Daoy (cell line): ENCODE data around the gene PHOSPHO1. TPM values are rescaled to one million over a fixed set of nuclear protein-coding genes. Genes with fewer than 3 reads are reported as not detected.
"Not testable (repeated sequence)": the region's sequence is repeated elsewhere in the genome, so short reads cannot be mapped to it uniquely, and the experiment has no call there.

Experiments
- DNase-seq: peaks from one replicate; pipeline ENCODE4 v3.0.0-alpha.2; 2015; ENCODE audit warnings: low read depth
- total RNA-seq: library from RNA; depleted of rRNA; stranded (reverse); fragments of >200 nt; shearing (Covaris generic); gene quantifications from 2 replicates; pipeline ENCODE4 v1.2.3, GENCODE V29; 2014; rRNA removed

Gene PHOSPHO1, protein sequence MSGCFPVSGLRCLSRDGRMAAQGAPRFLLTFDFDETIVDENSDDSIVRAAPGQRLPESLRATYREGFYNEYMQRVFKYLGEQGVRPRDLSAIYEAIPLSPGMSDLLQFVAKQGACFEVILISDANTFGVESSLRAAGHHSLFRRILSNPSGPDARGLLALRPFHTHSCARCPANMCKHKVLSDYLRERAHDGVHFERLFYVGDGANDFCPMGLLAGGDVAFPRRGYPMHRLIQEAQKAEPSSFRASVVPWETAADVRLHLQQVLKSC
- 3.2 TPM in 1 of 2 replicates, not detected in the other for total RNA-seq

DNA sequence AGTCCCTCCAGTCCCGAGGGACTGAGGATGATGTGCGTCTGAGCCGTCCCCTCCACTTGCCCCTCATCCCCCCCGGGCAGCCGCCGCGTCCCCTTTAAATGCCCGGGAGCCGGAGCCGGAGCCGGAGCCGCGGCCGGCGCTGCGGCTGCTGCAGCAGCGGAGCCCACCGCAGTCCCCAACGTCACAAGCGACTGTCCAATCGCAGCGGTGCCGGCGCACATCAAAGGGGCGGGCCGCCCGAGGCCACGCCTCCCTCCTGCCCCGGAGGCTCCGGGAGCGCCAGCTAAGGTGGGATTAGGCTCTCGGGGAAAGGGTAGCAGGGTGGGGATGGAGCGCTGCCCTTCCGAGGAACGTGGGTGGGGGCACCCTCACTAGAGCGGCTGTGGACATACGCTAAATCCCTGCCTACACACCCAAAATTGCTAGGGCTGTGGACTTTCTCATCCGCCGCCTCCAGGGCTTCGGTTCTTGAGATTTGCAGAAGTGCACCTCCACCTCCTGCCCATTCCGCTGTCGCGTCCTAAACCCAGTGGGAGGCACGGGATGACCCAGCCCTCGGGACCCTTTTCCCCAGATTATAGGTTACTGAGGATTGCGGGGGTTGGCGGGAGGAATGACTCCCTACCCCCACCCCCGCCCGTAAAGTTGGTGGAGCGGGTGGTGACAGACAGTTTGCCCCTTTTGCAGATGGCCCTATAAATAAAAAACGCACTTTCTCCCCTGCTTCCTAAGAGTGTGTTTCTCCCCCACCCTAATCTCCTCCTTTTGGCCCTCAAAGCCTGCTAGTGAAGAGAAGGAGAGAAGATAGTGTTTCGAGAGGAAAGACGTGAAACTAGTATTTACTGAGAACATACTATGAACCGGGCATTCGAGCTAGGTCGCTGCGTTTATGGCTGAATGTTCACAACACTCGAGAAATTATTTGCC is at the start of gene PHOSPHO1:
PHOSPHO1 (minus strand) TSS at position 152 of the 927 bp plus-strand sequence. CDS start 4,096 bp downstream, outside the sequence.
- peak; percentile 89 for DNase-seq

DNA sequence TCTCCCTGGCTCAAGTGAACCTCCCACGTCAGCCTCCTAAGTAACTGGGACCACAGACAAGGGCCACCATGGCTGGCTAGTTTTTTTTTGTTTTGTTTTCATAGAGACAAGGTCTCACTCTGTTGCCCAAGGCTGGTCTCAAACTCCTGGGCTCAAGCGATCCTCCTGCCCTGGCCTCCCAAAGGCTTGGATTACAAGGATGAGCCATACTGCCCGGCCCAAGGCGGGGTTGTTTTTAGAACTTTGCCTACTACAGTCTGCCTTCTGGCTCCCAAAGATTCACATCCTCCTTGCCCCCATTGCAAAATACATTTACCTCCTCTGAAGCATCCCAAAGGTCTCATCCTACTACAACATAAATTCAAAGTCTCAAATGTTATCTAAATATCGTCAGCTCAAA is 49.5 kb upstream of the PHOSPHO1 start:
- DNase-seq, result no peak

DNA sequence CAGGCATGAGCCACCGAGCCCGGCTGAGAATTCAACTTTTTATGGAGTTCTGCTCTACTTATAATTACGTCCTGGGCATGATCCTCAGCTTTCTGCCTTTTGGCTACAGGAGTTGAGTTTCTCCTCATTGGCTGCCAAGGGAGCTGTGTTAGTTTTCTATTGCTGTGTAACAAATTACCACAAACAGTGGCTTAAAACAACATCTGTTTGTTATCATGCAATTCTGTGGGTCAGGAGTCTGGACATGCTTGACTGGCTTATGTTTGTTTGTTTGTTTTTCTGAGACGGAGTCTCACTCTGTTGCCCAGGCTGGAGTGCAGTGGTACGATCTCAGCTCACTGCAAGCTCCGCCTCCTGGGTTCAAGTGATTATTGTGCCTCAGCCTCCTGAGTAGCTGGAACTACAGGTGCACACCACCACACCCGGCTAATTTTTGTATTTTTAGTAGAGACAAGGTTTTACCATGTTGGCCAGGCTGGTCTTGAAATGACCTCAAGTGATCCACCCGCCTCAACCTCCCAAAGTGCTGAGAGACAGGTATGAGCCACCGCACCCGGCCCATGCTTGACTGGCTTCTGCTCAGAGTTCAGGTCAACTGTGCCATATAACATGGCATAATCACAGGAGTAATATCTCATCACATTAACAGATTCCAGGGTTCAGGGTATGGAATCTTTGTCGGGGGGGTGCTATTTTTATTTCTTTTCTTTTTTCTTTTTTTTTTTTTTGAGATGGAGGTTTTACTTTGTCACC is 48.9 kb upstream of the PHOSPHO1 start:
- not testable (repeated sequence) for DNase-seq

DNA sequence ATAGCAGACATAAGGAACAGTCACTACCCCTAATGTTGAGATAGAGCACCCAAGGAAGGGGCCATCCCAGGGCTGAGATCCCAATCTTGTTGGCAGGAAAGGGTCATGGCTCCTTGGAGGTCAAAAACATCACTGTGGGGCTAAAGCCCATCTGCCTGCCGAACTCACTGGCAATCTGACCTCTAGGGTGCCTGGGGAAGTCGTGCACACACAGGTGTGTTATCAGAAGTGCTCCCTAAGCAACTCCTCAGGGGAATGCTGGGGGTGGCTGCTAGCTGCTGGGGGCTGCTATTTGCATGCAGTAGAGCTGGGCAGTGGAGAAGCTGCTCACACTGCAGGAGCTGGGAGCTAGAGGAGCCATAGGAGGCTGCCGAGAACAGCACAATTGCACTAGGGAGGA is 47.5 kb upstream of the PHOSPHO1 start:
- DNase-seq, result no peak

DNA sequence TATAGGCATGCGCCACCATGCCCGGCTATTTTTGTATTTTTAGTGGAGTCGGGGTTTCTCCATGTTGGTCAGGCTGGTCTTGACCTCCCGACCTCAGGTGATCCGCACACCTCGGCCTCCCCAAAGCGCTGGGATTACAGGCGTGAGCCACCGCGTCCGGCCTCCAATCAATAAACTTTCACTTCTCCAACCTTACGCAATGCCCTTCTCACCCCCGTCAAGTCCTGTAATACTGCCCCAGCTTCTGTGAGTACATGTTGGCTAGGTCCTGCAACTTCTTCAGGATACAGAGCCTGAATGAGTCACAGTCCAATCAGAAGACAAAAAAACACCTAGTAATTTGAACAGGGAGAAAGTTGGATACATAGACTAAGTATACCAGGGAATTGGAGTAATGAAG is 47.1 kb upstream of the PHOSPHO1 start:
- DNase-seq, result no peak

DNA sequence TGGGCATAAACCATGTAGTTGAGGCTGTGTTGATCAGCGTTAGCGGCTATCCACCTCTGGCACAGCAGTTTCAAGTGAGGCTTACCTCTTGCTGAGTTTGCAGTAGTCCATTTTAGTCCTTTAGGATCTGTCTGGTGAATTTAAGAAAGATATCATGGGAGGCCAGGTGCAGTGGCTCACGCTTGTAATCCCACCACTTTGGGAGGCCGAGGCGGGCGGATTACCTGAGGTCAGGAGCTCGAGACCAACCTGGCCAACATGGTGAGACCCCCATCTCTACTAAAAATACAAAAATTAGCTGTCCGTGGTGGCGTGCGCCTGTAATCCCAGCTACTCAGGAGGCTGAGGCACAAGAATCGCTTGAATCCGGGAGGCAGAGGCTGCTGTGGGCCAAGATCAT is 45.4 kb upstream of the PHOSPHO1 start:
- not testable (repeated sequence) for DNase-seq

DNA sequence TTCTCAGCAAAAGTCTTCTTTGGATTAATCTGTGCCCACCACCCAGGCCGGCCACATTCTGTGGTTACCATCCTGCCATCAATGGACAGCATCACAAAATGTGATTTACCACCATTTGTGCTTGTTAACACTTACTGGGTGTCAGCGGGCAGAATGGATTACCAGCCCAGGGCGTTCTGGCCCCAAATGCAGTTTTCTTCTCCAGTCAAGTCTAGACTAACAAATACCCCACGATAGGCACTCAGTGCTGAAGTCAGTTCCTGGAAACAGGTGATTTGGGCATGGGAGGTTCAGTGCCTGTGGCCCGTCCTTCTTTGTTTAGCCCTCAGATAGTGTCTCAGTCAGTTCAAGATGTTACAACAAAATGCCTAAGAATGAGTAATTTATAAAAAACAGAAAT is 38.8 kb upstream of the PHOSPHO1 start:
- no peak for DNase-seq

DNA sequence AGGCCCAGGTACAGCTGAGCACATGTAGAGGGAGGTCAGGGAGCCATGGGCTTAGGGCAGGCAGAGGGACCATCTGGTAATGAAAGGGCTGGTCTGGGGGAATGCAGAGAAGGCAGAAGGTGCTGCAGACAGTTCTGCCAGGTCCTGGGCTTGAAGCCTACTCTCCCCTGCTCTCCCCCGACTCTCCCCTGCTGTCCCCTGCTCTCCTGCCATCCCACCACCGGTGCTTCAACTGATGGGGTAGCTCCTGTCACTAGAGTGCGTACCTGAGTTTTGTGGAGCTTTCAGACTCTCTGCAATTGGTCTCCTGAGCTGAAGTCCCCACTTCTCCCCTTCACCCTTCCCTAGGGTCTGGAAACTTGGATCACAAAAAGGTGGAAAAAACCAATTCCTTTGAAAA is 37.3 kb upstream of the PHOSPHO1 start:
- no peak for DNase-seq

DNA sequence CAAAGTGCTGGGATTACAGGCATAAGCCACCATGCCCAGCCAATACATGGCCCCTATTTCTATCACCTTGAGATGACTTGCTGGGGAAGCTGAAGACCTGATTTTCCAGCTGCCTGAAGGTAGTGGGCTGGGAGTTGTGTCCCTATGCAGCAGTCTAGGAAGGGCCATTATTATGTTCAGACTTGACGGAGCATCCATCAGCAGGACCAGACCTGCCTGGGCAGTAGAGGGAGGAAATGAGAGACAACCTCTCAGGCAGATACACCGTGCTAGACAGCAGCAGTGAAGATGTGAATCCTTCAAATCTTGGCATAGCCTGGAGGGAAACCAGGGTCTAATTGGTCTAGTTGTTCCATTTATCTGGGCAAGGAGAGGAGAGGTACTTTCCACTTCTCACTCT is 35.6 kb upstream of the PHOSPHO1 start:
- DNase-seq, result no peak

DNA sequence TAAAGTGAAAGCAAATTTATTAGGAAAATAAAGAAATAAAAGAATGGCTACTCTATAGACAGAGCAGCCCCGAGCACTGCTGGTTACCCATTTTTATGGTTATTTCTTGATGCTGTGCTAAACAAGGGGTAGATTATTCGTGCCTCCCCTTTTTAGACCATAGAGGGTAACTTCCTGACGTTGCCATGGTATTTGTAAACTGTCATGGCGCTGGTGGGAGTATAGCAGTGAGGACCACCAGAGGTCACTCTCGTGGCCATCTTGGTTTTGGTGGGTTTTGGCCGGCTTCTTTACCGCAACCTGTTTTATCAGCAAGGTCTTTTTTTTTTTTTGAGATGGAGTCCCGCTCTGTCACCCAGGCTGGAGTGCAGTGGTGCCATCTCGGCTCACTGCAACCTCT is 31.0 kb upstream of the PHOSPHO1 start:
- DNase-seq, result not testable (repeated sequence)

DNA sequence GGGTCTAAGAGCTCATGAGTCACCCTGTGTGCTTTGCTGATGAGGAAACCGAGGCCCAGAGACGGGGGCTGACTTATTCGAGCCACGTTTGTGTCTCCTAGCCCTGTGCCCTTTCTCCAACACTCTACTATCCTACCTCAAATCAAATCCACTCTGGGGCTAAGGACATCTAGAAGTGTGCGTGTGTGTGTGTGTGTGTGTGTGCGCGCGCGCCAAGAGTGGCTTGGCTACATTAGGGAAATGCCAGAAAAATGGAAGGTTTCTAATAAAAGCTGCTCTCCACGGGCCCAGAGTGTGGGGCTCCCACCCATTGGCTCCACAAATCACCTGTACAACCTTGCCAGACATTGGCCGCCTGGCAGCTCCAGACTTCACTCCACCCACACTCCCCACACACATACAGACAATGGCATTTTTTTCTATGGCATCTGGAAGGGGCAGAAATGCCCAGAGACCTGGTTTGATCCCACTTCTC is 30.3 kb upstream of the PHOSPHO1 start:
- DNase-seq, result no peak

DNA sequence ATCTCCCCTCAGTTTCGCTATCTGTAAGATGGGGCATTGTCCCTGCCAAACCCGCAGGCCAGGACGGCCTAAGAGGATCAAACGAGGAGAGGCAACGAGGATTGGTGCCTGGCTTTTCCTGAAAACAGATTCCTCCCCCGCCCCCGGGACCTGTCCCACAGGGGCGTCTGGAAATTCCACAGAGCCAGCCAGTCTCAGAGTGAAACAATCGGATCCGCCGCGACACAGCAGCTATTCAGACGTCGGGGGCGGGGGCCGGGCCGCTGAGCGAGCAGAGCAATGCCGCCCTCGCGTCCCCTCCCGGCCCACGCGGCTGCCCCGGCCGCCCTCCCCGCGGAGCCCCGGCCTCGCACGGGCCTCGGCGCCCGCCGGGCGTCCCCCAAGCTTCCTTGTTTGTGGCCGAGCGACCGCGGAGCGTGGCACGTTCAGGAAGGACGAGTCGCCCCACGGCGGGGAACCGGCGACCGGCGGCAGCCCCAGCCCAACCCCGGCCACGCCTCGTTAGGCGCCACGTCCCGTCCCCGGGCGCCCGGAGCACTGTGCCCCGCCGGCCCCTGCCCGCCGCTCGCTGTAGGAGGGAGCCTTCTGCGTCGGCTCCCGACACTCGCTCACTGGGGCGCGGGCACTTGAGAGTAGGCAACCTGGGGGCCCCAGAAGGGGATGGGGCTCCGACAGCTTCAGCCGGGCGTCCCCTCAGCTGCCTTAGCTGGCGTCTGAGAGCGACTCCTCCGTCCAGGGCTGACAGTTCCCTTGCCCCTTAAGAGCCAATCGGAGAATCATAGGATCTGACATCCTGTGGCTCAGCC is 29.6 kb upstream of the PHOSPHO1 start:
- DNase-seq, result peak; percentile 78

DNA sequence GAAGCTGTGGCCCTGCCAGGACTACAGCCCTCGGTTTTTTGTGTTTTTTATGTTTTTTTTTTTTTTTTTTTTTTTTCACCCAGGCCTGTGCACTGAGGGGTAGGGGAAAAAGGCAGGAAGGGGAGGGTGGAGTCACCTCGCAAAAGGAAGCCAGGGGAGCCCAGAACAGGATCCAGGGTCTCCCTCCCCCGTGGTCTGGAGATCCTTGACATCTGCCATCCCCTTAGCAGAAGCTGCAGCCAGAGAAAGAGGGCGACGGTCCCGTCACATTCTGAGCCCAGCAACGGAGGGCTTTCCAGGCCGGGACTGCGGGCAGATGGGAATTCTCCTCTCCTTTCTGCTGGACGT is 29.1 kb upstream of the PHOSPHO1 start:
- no peak for DNase-seq

DNA sequence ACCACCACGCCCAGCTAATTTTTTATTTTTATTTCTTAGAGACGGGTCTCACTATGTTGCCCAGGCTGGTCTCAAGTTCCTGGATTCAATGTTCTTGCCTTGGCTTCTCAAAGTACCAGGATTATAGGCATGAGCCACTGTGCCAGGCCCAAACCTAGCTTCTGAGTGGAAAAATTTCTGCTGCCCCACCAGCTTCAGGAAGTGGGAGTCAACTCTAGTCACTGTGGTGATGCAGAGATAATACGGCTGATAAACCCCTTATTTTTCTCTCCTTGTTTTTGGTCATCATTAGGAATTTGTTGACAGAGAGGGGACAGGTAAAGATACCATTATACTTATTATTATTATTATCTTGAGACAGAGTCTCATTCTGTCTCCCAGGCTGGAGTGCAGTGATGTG is 27.8 kb upstream of the PHOSPHO1 start:
- no peak for DNase-seq

DNA sequence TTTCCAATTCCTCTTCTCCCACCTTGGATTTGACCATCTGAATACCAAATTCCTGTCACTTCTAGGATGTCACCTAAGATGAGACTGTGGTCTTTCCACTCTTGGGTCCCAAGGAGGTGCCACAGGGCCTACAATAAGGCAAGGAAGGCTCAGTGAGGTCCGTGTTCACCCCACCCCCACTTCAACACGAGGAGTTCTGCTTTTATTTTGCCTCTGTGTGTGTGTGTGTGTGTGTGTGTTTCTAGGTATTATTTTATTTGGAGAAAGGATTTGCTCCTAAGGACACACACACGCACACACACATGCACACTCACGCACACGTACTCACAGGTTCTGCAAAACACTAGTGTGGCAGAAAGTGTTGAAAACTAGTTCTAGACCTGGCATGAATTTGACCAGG is 24.5 kb upstream of the PHOSPHO1 start:
- DNase-seq, result no peak

DNA sequence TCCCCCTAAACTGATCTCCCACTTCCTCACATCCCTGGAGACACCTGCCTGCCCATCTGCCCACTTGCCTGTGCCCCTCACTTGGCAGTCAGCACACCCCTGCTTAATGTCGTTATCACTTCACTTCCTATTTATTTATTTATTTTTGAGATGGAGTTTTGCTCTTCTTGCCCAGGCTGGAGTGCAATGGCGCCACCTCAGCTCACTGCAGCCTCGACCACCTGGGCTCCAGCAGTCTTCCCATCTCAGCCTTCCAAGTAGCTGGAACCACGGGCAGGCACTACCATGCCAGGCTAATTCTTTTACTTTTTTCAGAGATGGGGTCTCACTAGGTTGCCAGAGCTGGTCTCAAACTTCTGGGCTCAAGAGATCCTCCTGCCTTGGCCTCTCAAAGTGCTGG is 23.5 kb upstream of the PHOSPHO1 start:
- no peak for DNase-seq

DNA sequence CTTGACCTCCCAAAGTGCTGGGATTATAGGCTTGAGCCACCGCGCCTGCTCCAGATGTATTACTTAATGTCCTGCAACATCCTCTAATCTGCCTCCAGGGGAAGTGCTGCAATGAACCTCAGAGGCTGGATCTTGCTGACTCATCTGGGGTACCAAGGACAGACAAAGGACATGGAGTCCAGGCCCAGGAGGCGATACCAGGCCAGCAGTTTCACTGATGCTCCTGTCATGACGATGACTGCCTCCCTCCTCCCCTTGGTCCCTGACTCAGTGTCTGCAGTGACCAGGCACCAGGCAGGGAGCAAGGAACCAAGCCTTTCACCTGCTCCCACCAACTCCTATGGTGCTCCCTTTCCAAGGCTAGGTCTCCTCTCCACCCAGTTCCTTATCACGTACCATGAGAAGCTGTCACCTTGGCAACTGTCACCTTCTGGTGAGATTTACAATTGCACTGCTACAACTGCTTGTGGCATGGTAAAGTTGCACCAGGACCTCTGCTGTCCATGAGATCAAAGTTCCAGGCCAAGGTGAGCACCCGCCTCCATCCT is 21.6 kb upstream of the PHOSPHO1 start:
- DNase-seq, result peak; percentile 17

DNA sequence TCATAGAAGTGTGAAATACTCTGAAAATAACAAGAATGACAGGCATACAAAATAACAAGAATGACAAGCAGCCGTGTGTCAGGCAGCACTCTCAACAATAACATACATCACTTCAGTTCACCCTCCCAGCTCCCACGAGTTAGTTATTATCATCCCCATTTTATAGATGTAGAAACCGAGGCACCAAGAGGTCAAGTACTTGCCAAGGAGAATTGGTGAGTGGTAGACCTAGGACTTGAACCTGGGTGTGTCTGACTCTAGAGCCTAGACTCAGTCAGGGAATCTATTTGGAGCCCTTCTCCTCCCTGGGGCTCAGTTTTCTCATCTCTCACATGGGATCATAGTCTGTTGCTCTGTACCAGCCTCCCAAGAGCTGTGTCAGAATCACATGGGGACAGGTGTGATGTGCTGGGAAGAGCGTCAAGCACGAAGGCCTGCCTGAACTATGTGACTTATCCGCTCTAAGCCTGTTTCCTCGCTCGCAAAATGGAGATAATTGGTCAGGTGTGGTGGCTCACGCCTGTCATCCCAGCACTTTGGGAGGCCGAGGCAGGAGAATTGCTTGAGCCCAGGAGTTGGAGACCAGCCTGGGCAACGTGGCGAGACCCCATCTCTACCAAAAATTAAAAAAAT is 19.4 kb upstream of the PHOSPHO1 start:
- DNase-seq, result no peak

DNA sequence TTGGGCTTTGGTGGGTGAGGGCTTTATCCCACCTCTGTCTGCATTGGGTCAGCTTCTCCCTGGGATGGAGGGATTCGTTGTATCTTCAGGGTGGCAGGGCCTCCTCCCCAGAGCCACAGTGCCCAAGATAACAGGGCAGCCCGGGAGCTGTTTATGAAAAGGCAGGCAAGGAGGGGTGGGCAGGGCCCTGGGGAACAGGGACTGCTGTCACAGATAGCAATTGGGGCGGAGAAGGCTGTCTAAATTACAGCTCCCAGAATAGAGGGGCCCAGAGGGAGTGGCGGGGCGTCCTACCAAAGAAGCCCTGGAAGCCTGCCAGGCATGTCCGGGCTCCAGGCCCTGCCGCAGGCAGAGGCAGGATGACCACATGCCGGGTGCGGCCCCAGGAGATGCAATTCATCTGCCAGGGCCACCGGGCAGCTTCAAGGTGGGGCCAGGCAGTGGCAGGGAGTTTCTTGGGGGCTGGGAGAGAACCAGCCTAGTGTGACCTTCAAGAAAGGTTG is 18.8 kb upstream of the PHOSPHO1 start:
- DNase-seq, result no peak

DNA sequence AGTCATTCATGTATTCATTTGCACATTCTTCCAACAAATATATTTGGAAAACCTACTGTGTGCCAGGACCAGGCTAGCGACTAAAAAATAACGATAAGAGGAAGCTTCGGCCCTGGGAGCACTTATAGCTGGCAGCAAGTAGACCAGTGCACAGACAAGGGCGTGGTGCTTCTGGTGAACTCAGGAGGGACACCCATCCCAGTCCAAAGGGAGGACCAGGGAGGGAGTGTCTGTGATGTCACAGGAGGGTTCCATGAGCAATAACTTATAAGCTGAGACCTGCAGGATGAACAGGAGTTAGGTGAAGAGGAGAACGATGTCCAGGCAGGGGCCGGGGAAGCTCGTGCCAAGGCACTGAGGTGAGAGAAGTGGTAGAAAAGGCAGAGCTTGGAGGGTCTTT is 17.4 kb upstream of the PHOSPHO1 start:
- DNase-seq, result no peak
